Activated T-cell treated with anti-CD3 and anti-CD28 coated beads, Interleukin-2, amount 50 U/mL, for 24 hours (primary cell): ENCODE data around the gene COPG2.
"Not testable (repeated sequence)": the region's sequence is repeated elsewhere in the genome, so short reads cannot be mapped to it uniquely, and the experiment has no call there.

ENCODE experiments used
- DNase-seq: peaks from one replicate; pipeline ENCODE4 v3.0.0-alpha.2; 2020
- H3K27ac Mint-ChIP-seq: 2 replicates; pipeline ENCODE4 v1.8.0; 2020; ENCODE audit warnings: mild to moderate bottlenecking, mixed read lengths
- H3K27me3 Mint-ChIP-seq: 2 replicates; pipeline ENCODE4 v1.8.0; 2020; ENCODE audit warnings: mixed read lengths
- H3K36me3 Mint-ChIP-seq: 2 replicates; pipeline ENCODE4 v1.8.0; 2020; ENCODE audit warnings: low read depth, mixed read lengths
- H3K4me1 Mint-ChIP-seq: 2 replicates; pipeline ENCODE4 v1.8.0; 2020; ENCODE audit warnings: low read depth, mixed read lengths
- H3K4me3 Mint-ChIP-seq: 2 replicates; pipeline ENCODE4 v1.8.0; 2020; ENCODE audit warnings: mild to moderate bottlenecking, moderate library complexity, mixed read lengths
- H3K9me3 Mint-ChIP-seq: 2 replicates; pipeline ENCODE4 v1.8.0; 2020; ENCODE audit warnings: mixed read lengths

The COPG2 gene

GRCh38 chr7:130627775-130628174 is 40.8 kb downstream of the COPG2 start:
- Mint-ChIP-seq H3K27me3 (no peaks in the 10 kb centered on the region), H3K9me3 (peaks cover 46% of the 10 kb centered on the region), H3K4me3 (no peak overlapping the region), H3K4me1 (peaks cover 6% of the 10 kb centered on the region), H3K36me3 (peaks cover 22% of the 10 kb centered on the region), H3K27ac (no peak overlapping the region)
- DNase-seq, result no peak

GRCh38 chr7:130622866-130623265 is 45.7 kb downstream of the COPG2 start:
- no peak overlapping the region for H3K27ac Mint-ChIP-seq
- H3K36me3 Mint-ChIP-seq, result peaks cover 23% of the 10 kb centered on the region
- H3K4me1 Mint-ChIP-seq, result no peaks in the 10 kb centered on the region
- no peak overlapping the region for H3K4me3 Mint-ChIP-seq
- no peaks in the 10 kb centered on the region for H3K27me3 Mint-ChIP-seq
- peaks cover 28% of the 10 kb centered on the region for H3K9me3 Mint-ChIP-seq
- DNase-seq, result no peak

- no peak overlapping the region for H3K4me3 Mint-ChIP-seq
- H3K36me3 Mint-ChIP-seq, result peaks cover 63% of the 10 kb centered on the region
Observed at GRCh38 chr7:130615583-130615982, 53.0 kb downstream of the COPG2 start.

GRCh38 chr7:130614449-130614848 is 54.1 kb downstream of the COPG2 start:
- H3K9me3 Mint-ChIP-seq, result peaks cover 2% of the 10 kb centered on the region
- peaks cover 73% of the 10 kb centered on the region for H3K36me3 Mint-ChIP-seq

More at GRCh38 chr7:130615583-130615982, 53.0 kb downstream of the COPG2 start:
- no peaks in the 10 kb centered on the region for H3K27me3 Mint-ChIP-seq
- peaks cover 8% of the 10 kb centered on the region for H3K9me3 Mint-ChIP-seq
- no peaks in the 10 kb centered on the region for H3K4me1 Mint-ChIP-seq
- no peak overlapping the region for H3K27ac Mint-ChIP-seq
- DNase-seq, result no peak

GRCh38 chr7:130611218-130611617 is 57.3 kb downstream of the COPG2 start:
- no peak overlapping the region for H3K27ac Mint-ChIP-seq
- peaks cover 5% of the 10 kb centered on the region for H3K9me3 Mint-ChIP-seq
- no peaks in the 10 kb centered on the region for H3K4me1 Mint-ChIP-seq
- no peak for DNase-seq
- H3K27me3 Mint-ChIP-seq, result no peaks in the 10 kb centered on the region
- H3K4me3 Mint-ChIP-seq, result no peak overlapping the region
- H3K36me3 Mint-ChIP-seq, result peaks cover 87% of the 10 kb centered on the region

More at GRCh38 chr7:130614449-130614848, 54.1 kb downstream of the COPG2 start:
- Mint-ChIP-seq H3K27me3 (no peaks in the 10 kb centered on the region), H3K4me3 (no peak overlapping the region), H3K27ac (no peak overlapping the region), H3K4me1 (no peaks in the 10 kb centered on the region)
- no peak for DNase-seq

- not testable (repeated sequence) for DNase-seq, H3K4me1 Mint-ChIP-seq, H3K27ac Mint-ChIP-seq, H3K4me3 Mint-ChIP-seq, H3K27me3 Mint-ChIP-seq, H3K9me3 Mint-ChIP-seq
- H3K36me3 Mint-ChIP-seq, result peaks cover 74% of the 10 kb centered on the region
Observed at GRCh38 chr7:130607066-130607465, 61.5 kb downstream of the COPG2 start.

- DNase-seq, result no peak
- H3K27me3 Mint-ChIP-seq, result no peaks in the 10 kb centered on the region
- H3K27ac Mint-ChIP-seq, result no peak overlapping the region
- H3K4me1 Mint-ChIP-seq, result no peaks in the 10 kb centered on the region
- H3K4me3 Mint-ChIP-seq, result no peak overlapping the region
- H3K36me3 Mint-ChIP-seq, result peaks cover 67% of the 10 kb centered on the region
- peaks cover 5% of the 10 kb centered on the region for H3K9me3 Mint-ChIP-seq
Observed at GRCh38 chr7:130606161-130606560, 62.4 kb downstream of the COPG2 start.

GRCh38 chr7:130598056-130598455 is 70.5 kb downstream of the COPG2 start:
- Mint-ChIP-seq H3K36me3 (peaks cover 6% of the 10 kb centered on the region), H3K27ac (no peak overlapping the region), H3K4me1 (no peaks in the 10 kb centered on the region), H3K9me3 (no peaks in the 10 kb centered on the region), H3K4me3 (no peak overlapping the region), H3K27me3 (no peaks in the 10 kb centered on the region)
- no peak for DNase-seq

GRCh38 chr7:130595986-130596385 is 72.6 kb downstream of the COPG2 start:
- H3K4me3 Mint-ChIP-seq, result no peak overlapping the region
- H3K27ac Mint-ChIP-seq, result no peak overlapping the region
- H3K4me1 Mint-ChIP-seq, result no peaks in the 10 kb centered on the region
- H3K36me3 Mint-ChIP-seq, result peaks cover 1% of the 10 kb centered on the region
- no peaks in the 10 kb centered on the region for H3K27me3 Mint-ChIP-seq
- no peaks in the 10 kb centered on the region for H3K9me3 Mint-ChIP-seq
- DNase-seq, result no peak

- peaks cover 3% of the 10 kb centered on the region for H3K36me3 Mint-ChIP-seq
- no peaks in the 10 kb centered on the region for H3K4me1 Mint-ChIP-seq
- H3K27me3 Mint-ChIP-seq, result no peaks in the 10 kb centered on the region
- no peak for DNase-seq
- no peak overlapping the region for H3K27ac Mint-ChIP-seq
- H3K4me3 Mint-ChIP-seq, result no peak overlapping the region
- peaks cover 2% of the 10 kb centered on the region for H3K9me3 Mint-ChIP-seq
Observed at GRCh38 chr7:130593033-130593432, 75.5 kb downstream of the COPG2 start.

- not testable (repeated sequence) for H3K27me3 Mint-ChIP-seq, DNase-seq, H3K4me1 Mint-ChIP-seq, H3K9me3 Mint-ChIP-seq, H3K36me3 Mint-ChIP-seq, H3K27ac Mint-ChIP-seq, H3K4me3 Mint-ChIP-seq
Observed at GRCh38 chr7:130591464-130591863, 77.1 kb downstream of the COPG2 start.

- H3K27ac Mint-ChIP-seq, H3K4me3 Mint-ChIP-seq, DNase-seq, H3K27me3 Mint-ChIP-seq, H3K4me1 Mint-ChIP-seq: not testable (repeated sequence)
- H3K36me3 Mint-ChIP-seq, result peaks cover 17% of the 10 kb centered on the region
- peaks cover 18% of the 10 kb centered on the region for H3K9me3 Mint-ChIP-seq
Observed at GRCh38 chr7:130585932-130586331, 82.6 kb downstream of the COPG2 start.

- not testable (repeated sequence) for H3K36me3 Mint-ChIP-seq, H3K27ac Mint-ChIP-seq, DNase-seq, H3K4me1 Mint-ChIP-seq, H3K4me3 Mint-ChIP-seq, H3K27me3 Mint-ChIP-seq
- peaks cover 13% of the 10 kb centered on the region for H3K9me3 Mint-ChIP-seq
Observed at GRCh38 chr7:130575110-130575509, 93.4 kb downstream of the COPG2 start.

GRCh38 chr7:130570144-130570543 is 98.4 kb downstream of the COPG2 start:
- not testable (repeated sequence) for H3K4me1 Mint-ChIP-seq, DNase-seq, H3K4me3 Mint-ChIP-seq, H3K27ac Mint-ChIP-seq, H3K27me3 Mint-ChIP-seq
- peaks cover 27% of the 10 kb centered on the region for H3K9me3 Mint-ChIP-seq
- H3K36me3 Mint-ChIP-seq, result peaks cover 22% of the 10 kb centered on the region

- H3K4me1 Mint-ChIP-seq, result peaks cover 2% of the 10 kb centered on the region
- DNase-seq, result no peak
- H3K9me3 Mint-ChIP-seq, result peaks cover 29% of the 10 kb centered on the region
- no peak overlapping the region for H3K4me3 Mint-ChIP-seq
- H3K27ac Mint-ChIP-seq, result no peak overlapping the region
- peaks cover 25% of the 10 kb centered on the region for H3K36me3 Mint-ChIP-seq
- no peaks in the 10 kb centered on the region for H3K27me3 Mint-ChIP-seq
Observed at GRCh38 chr7:130566898-130567280, 101.7 kb downstream of the COPG2 start.

GRCh38 chr7:130566168-130566897 is 102.2 kb downstream of the COPG2 start:
- Mint-ChIP-seq H3K4me1 (peaks cover 2% of the 10 kb centered on the region), H3K27me3 (no peaks in the 10 kb centered on the region), H3K9me3 (peaks cover 29% of the 10 kb centered on the region), H3K27ac (no peak overlapping the region), H3K36me3 (peaks cover 25% of the 10 kb centered on the region), H3K4me3 (no peak overlapping the region)
- DNase-seq, result no peak
